NK-92 treated with Interleukin-12 subunit alpha and Interleukin-12 subunit beta, amount 100 ng/mL, for 24 hours (cell line): ENCODE results near the gene CSNK1E.
A peak's percentile ranks its signal among the peaks of the same experiment; 100 is the strongest.
"Not testable (repeated sequence)": the region's sequence is repeated elsewhere in the genome, so short reads cannot be mapped to it uniquely, and the experiment has no call there.

Source experiments
- DNase-seq: peaks from one replicate; lab custom pipeline; 2025; lab: John Stamatoyannopoulos, UW

Gene CSNK1E

DNA sequence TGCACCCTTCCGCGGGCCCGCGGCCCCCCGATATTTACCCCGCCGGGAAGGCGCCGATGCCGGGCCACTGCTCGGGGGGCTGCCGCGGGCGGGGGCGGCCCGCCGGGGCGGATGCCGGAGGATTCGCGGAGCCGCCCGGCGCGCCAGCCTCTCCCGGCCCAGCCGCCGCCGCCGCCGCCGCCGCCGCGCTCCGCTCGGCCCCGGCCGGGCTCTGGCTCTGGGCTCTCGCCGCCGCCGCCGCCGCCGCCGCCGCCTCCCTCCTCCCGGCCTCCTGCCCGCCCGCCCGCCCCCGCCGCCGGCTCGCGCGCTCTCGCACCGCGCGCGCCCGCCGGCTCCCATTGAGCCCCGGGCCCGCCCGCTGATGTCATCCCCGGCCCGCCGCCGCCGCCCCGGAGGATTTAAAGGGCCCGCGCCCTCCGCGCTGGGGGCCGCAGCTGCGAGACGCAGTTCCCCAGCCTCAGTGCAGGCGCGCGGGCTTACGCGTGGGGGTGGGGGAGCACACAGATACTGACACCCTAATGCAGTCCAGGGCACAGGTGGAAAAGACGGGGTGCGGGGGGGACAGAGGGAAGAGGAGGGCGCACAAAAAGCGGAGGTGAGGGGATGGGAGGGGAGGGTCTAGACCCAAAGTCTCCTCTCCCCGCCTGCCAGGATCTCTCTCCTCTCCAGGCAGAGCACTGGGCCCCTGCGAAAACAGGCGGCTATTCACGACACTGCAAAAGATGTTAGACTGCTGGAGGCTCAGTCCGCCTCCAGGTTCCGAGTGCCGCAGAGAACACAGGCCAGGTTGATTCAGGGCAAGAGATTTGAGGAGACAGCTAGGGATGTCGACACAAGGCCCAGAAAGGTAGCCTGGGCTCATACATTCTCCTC is at the start of gene CSNK1E:
TSS of gene CSNK1E (minus strand) at position 312 of the 873 bp plus-strand sequence. CDS start 3,276 bp downstream, outside the sequence.
- DNase-seq = peak; percentile 35

DNA sequence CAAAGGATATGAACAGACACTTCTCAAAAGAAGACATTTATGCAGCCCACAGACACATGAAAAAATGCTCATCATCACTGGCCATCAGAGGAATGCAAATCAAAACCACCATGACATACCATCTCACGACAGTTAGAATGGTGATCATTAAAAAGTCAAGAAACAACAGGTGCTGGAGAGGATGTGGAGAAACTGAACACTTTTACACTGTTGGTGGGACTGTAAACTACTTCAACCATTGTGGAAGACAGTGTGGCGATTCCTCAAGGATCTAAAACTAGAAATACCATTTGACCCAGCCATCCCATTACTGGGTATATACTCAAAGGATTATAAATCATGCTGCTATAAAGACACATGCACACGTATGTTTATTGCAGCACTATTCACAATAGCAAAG is 48.6 kb upstream of the CSNK1E start:
- not testable (repeated sequence) for DNase-seq

DNA sequence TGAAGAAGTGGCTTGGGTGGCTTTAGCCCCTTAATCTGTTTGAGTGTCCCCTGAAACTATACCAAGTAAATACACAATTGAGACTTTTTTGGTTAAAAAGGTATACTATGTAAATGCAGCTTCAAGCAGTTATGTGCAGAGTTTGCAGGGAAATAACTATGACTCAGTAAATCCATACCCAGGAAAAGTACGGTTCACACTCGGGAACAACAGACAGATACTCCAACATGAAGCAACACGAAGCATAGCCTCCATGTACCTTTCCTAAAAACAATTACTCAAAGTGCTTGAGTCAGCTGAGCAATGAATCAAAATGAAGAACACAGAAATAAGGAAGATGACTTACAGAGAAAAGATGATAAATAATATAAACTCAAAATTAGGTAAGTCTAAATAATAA is 47.9 kb upstream of the CSNK1E start:
- not testable (repeated sequence) for DNase-seq

DNA sequence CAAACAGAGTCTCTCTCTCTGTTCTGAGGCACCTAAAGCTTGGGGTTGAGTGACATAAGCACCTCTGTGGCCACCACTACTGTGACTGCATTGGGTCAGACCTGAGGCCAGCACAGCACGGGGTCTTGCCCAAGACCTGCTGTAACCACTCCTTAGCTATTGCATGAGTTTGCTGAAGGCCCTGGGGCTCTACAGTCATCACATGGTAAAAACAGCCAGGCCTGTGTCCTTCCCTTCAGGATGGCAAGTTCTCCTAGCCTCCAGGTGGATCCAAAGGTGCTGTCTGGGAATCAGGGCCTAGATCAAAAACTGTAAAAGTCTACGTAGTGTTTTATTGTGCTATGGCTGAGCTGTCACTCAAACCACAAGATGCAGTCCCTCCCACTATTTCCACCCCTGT is 43.3 kb upstream of the CSNK1E start:
- DNase-seq = not testable (repeated sequence)

DNA sequence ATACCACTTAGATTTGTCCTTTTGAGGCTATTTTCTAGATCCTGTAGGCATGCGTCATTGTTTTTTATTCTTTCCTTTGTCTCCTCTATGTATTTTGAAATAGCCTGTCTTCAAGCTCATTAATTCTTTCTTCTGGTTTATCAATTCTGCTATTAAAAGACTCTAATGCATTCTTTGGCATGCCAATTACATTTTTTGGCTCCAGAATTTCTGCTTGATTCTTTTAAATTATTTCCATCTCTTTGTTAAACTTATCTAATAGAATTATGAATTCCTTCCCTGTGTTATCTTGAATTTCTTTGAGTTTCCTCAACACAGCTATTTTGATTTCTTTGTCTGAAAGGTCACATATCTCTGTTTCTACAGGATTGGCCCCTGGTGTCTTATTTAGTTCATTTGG is 42.6 kb upstream of the CSNK1E start:
- not testable (repeated sequence) for DNase-seq

DNA sequence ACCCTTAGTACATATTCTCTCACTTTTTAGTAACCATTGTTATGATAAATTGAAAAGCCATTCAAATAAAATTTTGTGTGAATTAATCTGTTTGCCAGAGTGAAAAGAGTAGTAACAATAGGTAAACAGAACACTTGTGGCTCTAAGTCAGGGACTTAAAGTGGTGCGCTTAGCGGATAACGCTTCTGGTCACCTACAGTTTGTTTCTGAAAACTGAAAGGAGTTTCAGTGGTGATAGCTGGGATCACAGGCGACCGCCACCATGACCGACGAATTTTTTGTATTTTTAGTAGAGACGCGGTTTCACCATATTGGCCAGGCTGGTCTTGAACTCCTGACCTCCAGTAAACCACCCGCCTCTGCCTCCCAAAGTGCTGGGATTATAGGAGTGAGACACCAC is 40.7 kb upstream of the CSNK1E start:
- not testable (repeated sequence) for DNase-seq

DNA sequence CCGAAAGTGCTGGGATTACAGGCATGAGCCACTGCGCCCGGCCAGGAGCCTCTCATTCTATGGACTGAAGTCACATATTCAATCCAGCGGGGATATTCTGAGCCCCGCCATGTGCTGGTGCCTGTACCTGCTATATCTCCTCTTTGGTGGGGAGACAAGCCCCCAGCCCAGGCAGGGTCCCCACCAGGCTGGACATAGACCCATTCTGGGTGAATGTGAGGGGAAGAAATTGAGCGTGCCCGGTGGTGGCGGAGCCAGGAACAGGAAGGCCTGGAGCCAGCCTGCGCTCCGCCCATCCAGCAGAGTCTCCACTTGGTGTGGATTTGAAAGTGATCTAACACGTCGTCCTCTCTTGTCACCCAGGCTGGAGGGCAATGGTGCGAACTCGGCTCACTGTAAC is 38.0 kb upstream of the CSNK1E start:
- no peak for DNase-seq

DNA sequence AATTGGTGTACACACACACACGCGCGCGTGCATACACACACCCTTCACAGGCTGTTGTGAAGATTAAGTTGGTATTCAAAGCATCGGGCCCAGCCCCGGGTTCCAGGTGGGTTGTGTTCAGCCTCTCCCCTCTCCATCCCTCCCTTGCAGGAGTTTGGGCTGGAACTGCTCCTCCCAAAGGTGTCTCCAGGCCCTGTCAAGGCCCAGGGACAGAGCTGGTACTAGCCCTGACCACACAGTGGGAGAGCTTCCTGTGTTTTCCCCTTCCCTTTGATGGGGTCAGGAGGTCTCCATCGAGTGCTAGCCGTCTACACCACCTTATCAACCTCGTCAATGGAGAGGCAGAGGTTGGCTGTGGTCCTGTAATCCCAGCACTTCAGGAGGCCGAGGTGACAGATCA is 36.5 kb upstream of the CSNK1E start:
- no peak for DNase-seq

DNA sequence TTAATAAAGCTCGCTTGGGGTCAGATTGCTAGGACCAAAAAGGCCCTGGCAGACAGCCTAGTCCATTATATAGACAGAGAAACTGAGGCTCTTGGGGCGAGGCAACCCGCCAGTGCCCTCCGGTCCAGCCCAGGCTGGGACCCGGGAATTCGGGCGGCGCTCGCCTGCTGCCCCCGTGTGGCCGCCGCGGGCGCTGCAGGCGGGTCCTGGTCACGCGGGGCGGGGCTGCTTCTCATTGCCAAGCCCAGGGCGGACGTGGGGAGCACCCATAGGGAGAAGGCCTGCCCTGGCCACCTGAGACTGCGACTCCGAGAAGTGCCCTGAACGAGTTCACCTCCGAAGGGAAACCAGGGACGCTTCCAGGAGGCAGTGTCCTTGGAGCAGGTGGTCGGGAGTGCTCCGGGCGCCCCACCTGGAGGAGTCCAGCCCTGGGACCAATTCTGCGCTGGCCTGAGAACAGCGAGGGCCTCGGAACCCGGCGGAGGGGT is 36.0 kb upstream of the CSNK1E start:
- no peak for DNase-seq

DNA sequence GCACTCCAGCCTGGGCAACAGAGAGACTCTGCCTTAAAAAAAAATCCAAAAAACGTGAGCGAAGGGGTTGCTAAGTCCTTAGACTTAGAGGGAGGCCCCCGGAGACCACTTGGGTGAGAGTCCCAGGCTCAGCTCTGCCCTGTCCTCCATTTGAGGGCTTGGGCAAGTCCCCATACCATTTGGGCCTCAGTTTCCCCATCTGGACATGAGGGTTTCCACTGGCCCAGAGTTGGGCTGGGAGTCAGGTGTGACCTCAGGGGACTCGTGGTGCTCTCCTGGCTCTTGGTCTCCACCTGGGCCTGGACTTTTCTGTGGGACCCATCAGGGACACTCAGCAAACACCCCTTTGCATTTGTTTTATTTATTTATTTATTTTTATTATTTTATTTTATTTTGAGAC is 35.2 kb upstream of the CSNK1E start:
- no peak for DNase-seq

DNA sequence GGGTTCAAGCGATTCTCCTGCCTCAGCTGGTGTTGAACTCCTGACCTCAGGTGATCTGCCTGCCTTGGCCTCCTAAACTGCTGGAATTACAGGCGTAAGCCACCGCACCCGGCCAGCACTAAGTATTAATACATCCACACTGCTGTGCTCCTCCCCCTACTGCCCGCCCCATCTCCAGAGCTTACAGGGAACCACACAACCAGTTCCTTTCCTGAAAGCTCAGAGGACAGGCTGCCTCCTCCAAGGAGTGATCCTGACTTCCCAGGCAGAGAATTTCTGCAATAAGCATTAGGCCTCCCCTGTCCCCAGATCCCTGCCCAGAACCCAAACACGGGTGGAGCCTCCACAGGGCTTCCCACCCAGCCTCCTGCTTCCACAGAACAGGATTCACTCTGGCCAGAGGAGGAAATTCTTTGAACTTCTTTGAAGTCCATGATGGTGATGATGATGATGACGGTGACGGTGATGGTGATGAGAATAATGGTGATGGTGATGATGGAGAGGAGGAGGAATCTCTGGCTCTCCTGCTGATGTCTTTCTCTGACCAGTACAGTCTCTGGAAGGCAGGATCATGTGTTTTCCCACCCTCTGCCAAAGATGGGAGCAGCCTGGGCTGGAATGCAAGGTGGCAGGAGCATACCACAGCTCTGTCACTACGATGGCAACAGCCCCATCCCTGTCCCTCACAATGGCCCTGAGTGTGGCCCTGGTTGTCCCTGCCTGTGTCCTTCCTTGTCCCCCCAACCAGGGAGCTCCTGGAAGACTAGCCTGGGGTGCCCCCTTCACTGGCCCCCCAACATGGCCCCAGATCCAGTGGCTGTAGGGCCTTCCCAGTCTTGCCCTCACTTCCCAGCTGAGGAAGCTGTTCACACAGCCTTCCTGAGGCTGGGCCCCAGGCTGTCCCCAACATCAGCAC is 33.5 kb upstream of the CSNK1E start:
- no peak for DNase-seq

DNA sequence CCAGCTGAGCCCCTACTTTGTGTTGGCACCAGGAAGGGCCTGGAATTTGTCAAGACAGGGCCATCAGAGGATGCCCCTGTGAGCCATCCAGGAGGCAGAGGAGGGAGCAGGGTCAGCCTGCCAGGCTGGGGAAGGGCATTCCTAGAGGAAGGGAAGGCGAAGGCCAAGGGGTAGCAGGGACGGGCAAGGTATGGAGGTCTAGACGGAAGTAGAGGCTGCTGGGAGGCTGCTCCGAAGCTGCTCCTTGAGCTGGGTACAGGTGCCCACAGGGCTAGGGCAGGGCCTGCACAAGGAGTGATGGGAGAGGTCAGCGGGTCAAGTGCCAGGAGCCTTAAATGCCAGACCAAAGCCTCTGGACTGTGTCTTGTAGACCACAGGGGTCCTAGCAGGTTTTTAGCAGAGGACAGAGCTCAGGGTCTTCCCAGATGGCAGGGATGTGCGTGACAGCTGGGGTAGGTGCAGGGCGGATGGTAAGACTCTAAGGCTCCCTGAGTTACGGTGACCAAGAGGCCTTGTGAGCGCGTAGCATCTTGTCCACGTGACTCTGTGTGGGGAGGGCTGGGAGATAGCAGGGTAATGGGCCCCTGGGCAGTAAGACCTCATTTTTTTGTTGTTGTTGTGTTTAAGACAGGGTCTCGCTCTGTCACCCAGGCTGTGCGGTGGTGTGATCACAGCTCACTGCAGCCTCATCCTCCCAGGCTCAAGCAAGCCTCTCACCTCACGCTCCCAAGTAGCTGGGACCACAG is 31.7 kb upstream of the CSNK1E start:
- no peak for DNase-seq

DNA sequence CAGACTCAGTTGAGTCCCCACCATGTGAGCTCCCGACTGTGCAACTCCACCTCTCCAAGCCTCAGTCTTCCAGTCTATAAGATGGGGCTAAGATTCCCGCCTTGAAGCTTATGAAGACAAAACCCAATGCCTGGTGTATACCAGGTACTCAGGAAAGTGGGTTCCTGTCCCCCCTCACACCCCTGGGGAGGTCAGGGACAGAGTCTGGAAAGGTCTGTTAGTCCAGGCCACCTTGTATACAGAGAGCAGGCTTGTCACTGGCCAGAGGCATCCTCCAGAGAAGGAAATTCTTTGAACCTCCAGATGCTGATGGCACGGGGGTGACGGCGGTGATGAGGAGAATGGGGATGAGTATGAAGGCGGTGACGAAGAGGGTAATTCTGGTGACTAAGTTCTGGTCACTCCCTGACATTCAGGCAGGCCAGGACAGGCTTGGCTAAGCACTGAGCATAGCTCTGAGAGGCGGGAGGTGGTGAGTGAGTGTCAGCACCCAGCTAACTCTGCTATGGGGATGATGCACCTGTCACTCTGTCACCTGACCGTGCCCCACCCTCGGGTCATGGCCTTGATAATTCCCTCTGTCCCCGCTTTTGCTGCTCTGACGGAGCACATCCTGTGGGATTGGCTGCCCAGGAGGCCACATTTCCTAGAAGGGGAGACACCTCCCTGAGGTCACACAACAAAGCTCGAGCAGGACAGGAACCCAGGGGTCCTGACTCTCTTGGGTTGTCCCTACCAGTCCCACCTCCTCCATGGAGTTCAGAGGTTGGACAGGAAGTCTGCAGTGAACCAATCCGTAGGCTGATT is 30.9 kb upstream of the CSNK1E start:
- no peak for DNase-seq

DNA sequence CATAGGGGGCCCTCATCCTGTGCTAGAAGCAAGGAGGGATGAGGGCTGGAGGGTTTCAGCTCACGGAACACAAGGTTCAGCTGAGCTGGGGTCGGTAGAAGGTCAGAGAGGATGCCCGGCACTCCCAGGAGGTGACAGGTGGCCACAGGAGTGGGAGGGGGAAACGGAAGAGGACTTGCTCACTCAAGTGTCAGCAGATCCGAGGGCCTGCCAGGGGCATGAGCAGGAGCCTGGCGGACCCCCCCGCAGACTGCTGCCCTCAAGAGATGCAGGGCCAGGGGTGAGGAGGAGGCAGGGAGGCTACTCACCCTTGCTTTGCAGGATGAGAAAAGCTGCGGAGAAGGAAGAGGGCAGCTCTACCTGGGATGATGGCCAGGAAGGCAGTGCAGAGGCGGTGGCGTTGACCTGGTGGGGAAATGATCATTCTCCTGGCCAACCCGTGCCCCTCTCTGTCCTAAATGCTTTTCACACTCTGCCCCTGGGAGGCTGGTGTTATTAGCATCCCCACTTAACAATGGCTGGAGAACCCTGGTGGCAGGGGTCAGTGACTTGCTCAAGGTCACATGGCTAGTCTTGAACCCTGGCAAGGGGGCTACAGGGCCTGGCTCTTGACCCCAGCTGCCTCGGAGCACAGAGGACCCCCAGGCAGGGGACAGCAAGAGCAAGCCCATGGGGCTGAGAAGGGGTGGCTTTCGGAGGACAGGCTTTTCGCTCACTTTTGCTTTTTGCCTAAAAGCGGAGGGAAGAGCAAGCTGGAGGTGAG is 30.1 kb upstream of the CSNK1E start:
- no peak for DNase-seq

DNA sequence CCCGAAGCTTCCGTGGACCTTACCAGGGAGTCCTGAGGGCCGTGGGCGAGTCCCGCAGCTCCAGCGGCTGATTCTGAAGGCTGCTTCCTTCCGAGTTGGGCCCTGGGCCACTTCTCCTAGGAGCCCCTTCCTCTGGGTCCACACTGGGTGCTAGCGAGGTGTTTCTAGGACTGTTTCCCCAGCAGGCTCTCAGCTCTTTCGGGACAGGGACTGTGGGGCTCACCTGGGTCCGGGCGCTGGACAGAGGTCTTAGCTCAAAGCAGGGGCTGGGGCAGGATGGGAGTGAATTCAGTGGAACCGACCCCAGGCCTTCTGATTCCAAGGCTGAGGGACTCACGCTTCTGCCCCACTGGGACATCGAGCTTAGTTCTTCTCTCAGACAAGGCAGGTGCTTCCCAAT is 29.3 kb upstream of the CSNK1E start:
- no peak for DNase-seq

DNA sequence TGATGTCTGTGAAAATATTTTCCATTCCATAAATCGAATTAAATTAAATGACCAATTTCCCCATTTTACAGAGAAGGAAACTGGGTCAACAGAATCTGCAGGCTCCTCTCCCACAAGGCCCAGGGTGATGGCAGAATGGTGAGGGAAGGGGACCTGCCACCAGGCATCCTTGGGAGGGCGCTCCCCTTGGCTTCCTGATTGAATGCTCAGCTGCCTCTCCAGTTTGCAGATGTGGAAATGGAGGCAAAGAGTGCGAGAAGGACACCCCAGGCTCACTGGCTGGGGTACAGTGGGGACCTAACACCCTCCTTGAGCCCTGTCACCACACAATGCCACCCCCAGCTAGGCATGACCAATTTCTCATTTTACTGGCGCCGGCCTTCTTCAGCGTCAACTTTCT is 28.5 kb upstream of the CSNK1E start:
- DNase-seq = no peak

DNA sequence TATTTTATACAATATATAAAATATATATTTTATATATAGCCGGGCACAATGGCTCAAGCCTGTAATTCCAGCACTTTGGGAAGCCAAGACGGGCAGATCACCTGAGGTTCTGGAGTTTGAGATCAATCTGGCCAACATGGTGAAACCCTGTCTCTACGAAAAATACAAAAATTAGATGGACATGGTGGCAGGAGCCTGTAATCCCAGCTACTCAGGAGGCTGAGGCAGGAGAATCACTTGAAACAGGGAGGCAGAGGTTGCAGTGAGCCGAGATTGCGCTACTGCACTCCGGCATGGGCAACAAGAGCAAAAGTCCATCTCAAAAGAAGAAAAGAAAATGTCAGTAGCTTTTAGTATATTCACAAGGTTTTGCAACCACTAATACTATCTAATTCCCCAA is 22.7 kb upstream of the CSNK1E start:
- not testable (repeated sequence) for DNase-seq

DNA sequence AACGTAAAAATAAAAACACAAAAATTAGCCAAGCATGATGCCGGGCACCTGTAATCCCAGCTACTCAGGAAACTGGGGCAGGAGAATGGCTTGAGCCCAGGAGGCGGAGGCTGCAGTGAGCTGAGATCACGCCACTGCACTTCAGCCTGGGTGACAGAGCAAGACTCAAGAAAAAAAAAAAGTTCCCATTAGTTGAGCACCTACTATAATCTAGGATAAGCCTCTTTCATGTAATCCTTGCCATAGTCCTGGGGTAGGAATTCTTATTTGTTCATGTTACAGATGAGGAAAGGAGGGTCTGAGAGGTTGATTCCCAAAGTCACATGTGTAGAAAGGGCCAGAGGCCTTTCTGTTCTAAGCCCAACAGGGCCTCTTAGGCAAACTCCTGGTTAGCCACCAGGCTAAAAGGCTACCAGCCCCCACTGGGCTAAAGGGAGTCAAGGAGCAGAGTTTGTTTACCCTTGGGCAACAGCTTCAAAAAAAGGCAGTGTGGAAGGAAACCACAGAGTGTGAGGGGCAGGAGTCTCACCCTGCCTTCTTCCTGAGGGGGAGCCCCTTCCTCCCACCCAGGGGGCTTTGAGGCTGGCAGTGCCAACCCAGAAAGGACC is 21.6 kb upstream of the CSNK1E start:
- DNase-seq = no peak

DNA sequence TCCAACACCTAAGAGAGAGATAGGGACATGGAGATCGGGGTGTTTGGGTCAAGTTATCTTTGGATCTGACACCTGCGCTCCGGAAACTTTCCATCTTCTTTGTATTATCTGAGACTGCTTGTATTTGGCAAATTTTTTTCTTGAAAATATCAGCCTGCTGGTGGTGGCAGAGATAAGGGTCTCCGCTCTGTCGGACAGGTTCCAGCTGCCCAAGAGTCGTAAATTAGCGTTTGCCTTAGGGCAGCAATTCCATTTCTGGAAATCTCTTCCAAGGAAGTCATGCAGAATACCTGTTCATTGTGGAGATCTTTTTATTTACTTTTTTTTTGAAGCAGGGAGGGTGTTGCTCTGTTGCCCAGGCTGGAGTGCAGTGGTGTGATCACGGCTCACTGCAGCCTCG is 19.5 kb upstream of the CSNK1E start:
- no peak for DNase-seq

DNA sequence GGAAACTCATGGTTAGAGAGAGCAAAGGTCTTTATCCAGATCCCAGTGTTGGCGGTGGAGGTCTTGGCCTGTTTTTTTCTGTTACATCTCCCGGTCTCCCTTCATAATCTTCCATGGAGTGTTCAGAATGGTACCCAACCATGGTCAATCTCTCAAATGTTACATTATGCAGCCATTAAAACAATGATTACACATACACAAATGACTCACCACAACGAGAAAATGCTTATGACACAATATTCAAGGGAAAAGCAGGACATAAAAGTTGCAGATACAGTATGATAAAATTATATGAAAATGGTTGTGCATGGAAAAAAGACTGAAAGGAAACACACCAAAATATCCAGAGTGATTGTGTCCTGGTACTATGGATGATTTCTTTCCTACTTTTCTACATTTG is 17.8 kb upstream of the CSNK1E start:
- DNase-seq = no peak
